ENCODE measurements around the gene RGL3. TPM values are rescaled to one million over a fixed set of nuclear protein-coding genes. Genes with fewer than 3 reads are reported as not detected.

RGL3 gene
- total and polyA plus RNA-seq, 5 experiments from 2014 or later: not detected

DNA sequence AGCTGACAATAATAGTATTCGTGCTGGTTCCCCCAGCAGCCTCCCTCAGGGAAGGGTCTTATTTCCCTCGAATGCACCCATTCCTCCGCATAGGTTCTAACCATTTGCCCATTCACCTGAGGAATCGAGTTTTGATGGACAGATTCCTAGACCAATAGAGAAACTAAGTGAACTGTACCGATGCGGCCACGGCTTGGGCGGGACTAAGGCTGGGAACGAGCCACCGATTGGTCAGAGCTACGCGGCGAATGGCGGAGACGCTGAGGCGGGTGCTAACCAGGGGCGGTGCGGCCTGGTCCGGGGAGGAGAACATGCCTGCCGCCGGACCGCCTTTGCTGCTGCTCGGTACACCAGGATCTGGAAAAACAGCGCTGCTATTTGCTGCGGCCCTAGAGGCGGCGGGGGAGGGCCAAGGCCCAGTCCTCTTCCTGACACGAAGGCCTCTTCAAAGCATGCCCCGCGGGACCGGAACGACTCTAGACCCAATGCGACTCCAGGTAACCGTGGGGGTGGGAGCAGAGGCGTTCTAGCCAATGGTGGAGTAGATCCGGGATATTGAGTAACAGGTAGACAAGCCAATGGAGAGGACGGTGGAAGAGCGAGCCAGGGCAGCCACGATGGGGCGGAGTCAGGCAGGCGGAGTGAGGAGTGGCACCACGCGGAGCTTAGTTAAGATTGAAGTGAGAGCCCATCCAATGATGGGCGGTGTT is 44.5 kb downstream of the RGL3 start, which contains the start of gene SWSAP1:
SWSAP1 (plus strand) TSS at position 234 of the 710 bp plus-strand sequence; CDS start at position 249, 15 bp downstream.
- Mint-ChIP-seq H3K27ac (no peak within 1 kb of the TSS), H3K4me1 (peaks cover 20 to 30% (median 23%) of the 10 kb centered on the region in 4 donors), H3K36me3 (peaks cover 4 to 14% (median 13%) of the 10 kb centered on the region in 3 donors), H3K4me3 (peak within 1 kb of the TSS in 5 of 10 donors; percentile 41 to 71 (median 55)), H3K9me3 (no peaks in the 10 kb centered on the region), H3K27me3 (no peaks in the 10 kb centered on the region)
- POLR2A ChIA-PET: interaction anchor here (0.5 to 3.6 kb wide), 31 partner anchors 9 to 815 kb away, joined by 3 to 40 read pairs (median 4); partner anchors contain the start of genes CCDC159, ECSIT, ELOF1 and EPOR
- ATAC-seq (peak; percentile 89 to 90), DNase-seq (peak; percentile 91 to 99 (median 97))

DNA sequence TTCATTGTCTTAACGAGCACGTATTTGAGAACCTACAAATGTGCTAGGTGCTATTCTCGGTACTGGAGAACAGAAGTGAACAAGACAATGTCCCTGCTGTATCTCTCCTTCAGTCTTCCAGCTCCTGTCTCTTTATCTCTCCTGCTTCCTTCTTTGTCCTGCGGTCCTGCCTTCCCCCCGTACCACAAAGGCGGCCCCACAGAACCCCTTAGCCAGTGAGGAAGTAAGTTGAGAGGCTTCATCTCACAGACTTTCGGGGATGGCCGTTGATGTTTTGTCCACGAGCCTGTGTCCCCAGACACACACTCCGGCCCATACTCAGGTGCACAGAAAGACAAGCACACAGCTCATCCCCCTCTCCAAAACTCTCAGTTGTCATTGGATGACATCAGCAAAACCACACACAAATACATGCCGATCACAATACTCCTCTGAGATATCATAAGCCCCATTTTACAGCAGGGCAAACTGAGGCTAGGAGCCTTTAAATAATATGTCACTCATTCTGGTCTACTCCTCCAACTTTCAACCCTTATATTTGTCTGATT is 45.2 kb downstream of the RGL3 start:
- Mint-ChIP-seq H3K4me3 (no peak overlapping the region), H3K36me3 (peaks cover 4 to 21% (median 17%) of the 10 kb centered on the region in 3 donors), H3K4me1 (peaks cover 20 to 30% (median 23%) of the 10 kb centered on the region in 4 donors), H3K27me3 (no peaks in the 10 kb centered on the region), H3K27ac (no peak overlapping the region), H3K9me3 (no peaks in the 10 kb centered on the region)
- ATAC-seq (no peak), DNase-seq (no peak)
- POLR2A ChIA-PET: interaction anchor here (0.8 to 3.6 kb wide), 17 partner anchors 9 to 288 kb away, joined by 3 to 40 read pairs (median 7); partner anchors contain the start of genes CCDC159, ECSIT, ELOF1 and EPOR

GRCh38 chr19:11373166-11373884 is 45.8 kb downstream of the RGL3 start:
- H3K9me3 Mint-ChIP-seq: no peaks in the 10 kb centered on the region
- peaks cover 4 to 27% (median 17%) of the 10 kb centered on the region in 3 donors for H3K36me3 Mint-ChIP-seq
- no peaks in the 10 kb centered on the region for H3K27me3 Mint-ChIP-seq
- DNase-seq (no peak), ATAC-seq (no peak)
- H3K4me1 Mint-ChIP-seq: peaks cover 20 to 25% (median 22%) of the 10 kb centered on the region in 4 donors
- H3K27ac Mint-ChIP-seq: peak overlapping the region in 4 of 10 donors; percentile 0 to 39 (median 18)
- POLR2A ChIA-PET: interaction anchor here (1.5 to 3.6 kb wide), 5 partner anchors 10 to 186 kb away, joined by 8 to 40 read pairs (median 15); partner anchors contain the start of genes CCDC159, ELOF1, EPOR and ODAD3
- H3K4me3 Mint-ChIP-seq: peak overlapping the region in 7 of 10 donors; percentile 30 to 71 (median 55)

GRCh38 chr19:11370744-11371143 is 48.4 kb downstream of the RGL3 start:
- ATAC-seq: no peak
- H3K27me3 Mint-ChIP-seq: no peaks in the 10 kb centered on the region
- DNase-seq: no peak
- POLR2A ChIA-PET: interaction anchor here (0.6 to 1.1 kb wide), 2 partner anchors 38 to 245 kb away, joined by 3 to 7 read pairs; no protein-coding TSS in a partner anchor
- peak overlapping the region in 1 of 10 donors; percentile 67 for H3K27ac Mint-ChIP-seq
- no peaks in the 10 kb centered on the region for H3K9me3 Mint-ChIP-seq
- H3K36me3 Mint-ChIP-seq: peaks cover 0 to 44% (median 13%) of the 10 kb centered on the region in 3 donors
- H3K4me1 Mint-ChIP-seq: peaks cover 4 to 14% (median 5%) of the 10 kb centered on the region in 4 donors
- H3K4me3 Mint-ChIP-seq: no peak overlapping the region

DNA sequence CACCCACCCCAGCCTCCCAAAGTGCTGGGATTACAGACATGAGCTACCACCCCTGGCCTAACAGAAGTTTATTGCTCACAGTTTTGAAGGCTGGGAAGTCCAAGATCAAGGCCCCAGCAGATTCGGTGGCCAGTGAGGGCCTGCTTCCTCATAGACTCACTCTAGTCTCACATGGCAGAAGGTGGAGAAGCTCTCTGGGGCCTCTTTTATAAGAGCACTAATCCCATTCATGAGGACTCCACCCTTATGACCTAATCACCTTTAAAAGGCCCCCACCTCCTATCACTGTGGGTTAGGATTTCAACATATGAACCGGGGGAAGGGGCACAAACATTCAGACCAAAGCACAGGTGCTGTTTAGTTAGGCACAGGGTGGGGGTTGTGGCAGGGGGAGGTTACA is 51.6 kb downstream of the RGL3 start:
- POLR2A ChIA-PET: no interaction called here
- Mint-ChIP-seq H3K27me3 (no peaks in the 10 kb centered on the region), H3K4me3 (no peak overlapping the region), H3K4me1 (peaks cover 0 to 6% (median 1%) of the 10 kb centered on the region in 4 donors), H3K36me3 (peaks cover 0 to 53% (median 13%) of the 10 kb centered on the region in 3 donors), H3K9me3 (no peaks in the 10 kb centered on the region), H3K27ac (no peak overlapping the region)
- no peak for ATAC-seq
- no peak for DNase-seq

DNA sequence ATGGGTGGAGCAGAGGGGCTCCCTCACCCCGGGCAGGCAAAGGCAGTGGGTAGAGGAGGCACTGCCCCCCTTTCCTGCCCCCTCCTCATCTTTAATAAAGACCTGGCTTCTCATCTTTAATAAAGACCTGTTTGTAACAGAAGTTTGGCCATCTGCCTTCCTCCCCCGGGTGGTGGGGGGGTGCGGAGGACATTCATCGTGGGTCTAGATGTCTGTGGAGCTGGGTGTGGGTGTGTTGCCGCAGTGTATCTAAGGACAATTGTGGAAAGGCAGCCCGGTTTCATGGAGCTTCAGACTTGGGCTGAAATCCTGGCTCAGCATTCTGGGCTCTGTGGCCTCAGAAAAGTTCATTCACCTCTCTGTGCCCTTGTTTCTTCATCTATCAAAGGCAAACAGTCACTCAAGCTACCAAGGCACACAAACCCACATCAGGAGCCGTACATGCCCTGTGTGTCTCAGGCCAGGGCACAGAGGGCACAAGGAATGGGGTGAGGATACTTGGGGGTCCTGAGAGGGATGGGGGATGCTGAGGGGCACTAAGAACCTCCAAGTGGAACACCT is 53.5 kb downstream of the RGL3 start:
- no peak for ATAC-seq
- H3K4me1 Mint-ChIP-seq: peaks cover 0 to under 1% (median under 1%) of the 10 kb centered on the region in 4 donors
- POLR2A ChIA-PET: no interaction called here
- H3K27ac Mint-ChIP-seq: no peak overlapping the region
- no peaks in the 10 kb centered on the region for H3K27me3 Mint-ChIP-seq
- DNase-seq: no peak
- H3K36me3 Mint-ChIP-seq: peaks cover 0 to 46% (median 6%) of the 10 kb centered on the region in 3 donors
- H3K4me3 Mint-ChIP-seq: no peak overlapping the region
- no peaks in the 10 kb centered on the region for H3K9me3 Mint-ChIP-seq

DNA sequence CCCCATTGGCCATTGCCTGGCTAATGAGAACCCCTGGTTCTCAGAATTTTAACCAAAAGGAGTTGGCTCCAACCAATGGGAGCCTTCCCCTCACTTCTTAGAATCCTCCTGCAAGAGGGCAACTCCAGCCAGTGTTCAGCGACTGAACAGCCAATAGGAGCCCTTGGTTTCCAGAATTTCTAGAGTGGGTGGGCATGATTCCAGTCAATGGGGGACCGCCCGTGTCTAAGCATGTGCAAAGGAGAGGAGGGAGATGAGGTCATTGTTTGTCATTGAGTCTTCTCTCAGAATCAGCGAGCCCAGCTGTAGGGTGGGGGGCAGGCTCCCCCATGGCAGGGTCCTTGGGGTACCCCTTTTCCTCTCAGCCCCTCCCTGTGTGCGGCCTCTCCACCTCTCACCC is 54.2 kb downstream of the RGL3 start:
- POLR2A ChIA-PET: interaction anchor here (0.6 kb wide), 1 partner anchor 639 kb away, joined by 3 read pairs; no protein-coding TSS in a partner anchor
- peaks cover 0 to 42% (median 5%) of the 10 kb centered on the region in 3 donors for H3K36me3 Mint-ChIP-seq

DNA sequence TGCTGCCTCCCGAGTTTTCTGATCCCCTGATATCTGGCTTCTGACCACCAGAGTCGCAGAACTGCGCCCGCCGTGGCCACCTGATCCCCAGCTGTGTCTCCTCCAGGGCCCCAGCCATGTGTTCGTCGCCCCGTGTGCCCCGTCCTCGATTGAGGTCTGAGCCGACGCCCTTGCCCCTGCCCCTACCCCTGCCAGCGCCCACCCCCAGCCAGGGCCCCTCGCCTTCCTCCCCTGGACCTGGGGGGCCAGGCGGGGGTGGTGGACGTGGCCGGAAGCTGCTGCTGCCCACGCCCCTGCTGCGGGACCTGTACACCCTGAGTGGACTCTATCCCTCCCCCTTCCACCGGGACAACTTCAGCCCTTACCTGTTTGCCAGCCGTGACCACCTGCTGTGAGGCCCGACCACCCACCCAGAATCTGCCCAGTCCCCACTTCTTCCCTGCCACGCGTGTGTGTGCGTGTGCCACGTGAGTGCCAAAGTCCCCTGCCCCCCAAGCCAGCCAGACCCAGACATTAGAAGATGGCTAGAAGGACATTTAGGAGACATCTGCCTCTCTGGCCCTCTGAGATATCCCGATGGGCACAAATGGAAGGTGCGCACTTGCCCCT is 54.7 kb downstream of the RGL3 start:
- no peaks in the 10 kb centered on the region for H3K9me3 Mint-ChIP-seq

More for the DNA sequence above, 54.2 kb downstream of the RGL3 start:
- DNase-seq (no peak), ATAC-seq (no peak)
- H3K4me3 Mint-ChIP-seq: no peak overlapping the region
- peak overlapping the region in 1 of 10 donors; percentile 34 for H3K27ac Mint-ChIP-seq
- no peaks in the 10 kb centered on the region for H3K4me1 Mint-ChIP-seq
- no peaks in the 10 kb centered on the region for H3K27me3 Mint-ChIP-seq
- no peaks in the 10 kb centered on the region for H3K9me3 Mint-ChIP-seq

DNA sequence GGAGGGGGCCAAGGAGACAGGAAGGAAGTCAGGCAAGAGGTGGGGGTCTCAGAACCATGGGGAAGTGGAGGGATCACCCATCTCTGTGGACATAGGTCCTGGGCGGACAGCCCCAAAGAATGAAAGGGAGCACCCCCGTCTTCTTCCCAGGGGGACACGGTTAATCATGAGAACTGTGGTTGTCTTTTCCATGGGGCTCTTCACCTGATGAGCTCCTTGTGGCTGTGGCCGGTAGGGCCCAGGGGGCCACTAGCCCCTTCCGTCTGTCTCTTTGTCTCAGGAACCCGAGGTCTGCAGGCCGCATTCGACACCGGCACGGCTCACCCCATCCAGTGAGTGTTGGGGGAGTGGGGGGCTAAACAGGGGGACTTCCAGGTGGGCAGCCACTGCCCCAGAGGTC is 55.2 kb downstream of the RGL3 start:
- Mint-ChIP-seq H3K36me3 (peaks cover 0 to 32% (median 0%) of the 10 kb centered on the region in 3 donors), H3K27ac (no peak overlapping the region), H3K27me3 (no peaks in the 10 kb centered on the region), H3K4me3 (no peak overlapping the region), H3K9me3 (no peaks in the 10 kb centered on the region), H3K4me1 (no peaks in the 10 kb centered on the region)
- ATAC-seq: no peak
- no peak for DNase-seq
- POLR2A ChIA-PET: no interaction called here

More for the DNA sequence above, 54.7 kb downstream of the RGL3 start:
- H3K4me3 Mint-ChIP-seq: no peak overlapping the region
- H3K36me3 Mint-ChIP-seq: peaks cover 0 to 37% (median 3%) of the 10 kb centered on the region in 3 donors
- no peaks in the 10 kb centered on the region for H3K27me3 Mint-ChIP-seq
- no peak for DNase-seq
- POLR2A ChIA-PET: interaction anchor here (0.6 kb wide), 1 partner anchor 639 kb away, joined by 3 read pairs; no protein-coding TSS in a partner anchor
- ATAC-seq: no peak
- H3K27ac Mint-ChIP-seq: peak overlapping the region in 1 of 10 donors; percentile 34
- H3K4me1 Mint-ChIP-seq: no peaks in the 10 kb centered on the region

- no peak for DNase-seq
- no peak for ATAC-seq
- Mint-ChIP-seq H3K9me3 (no peaks in the 10 kb centered on the region), H3K27ac (no peak overlapping the region), H3K4me1 (peaks cover 0 to 3% (median 0%) of the 10 kb centered on the region in 4 donors), H3K4me3 (no peak overlapping the region), H3K36me3 (peaks cover 0 to 18% (median 0%) of the 10 kb centered on the region in 3 donors), H3K27me3 (peaks cover 0 to 3% (median 0%) of the 10 kb centered on the region in 5 donors)
- POLR2A ChIA-PET: interaction anchor here (0.7 to 2.4 kb wide), 2 partner anchors 15 to 21 kb away, joined by 3 to 6 read pairs; partner anchors contain the start of genes CCDC159 and TMEM205
These were observed 57.1 kb downstream of the RGL3 start for GRCh38 chr19:11361771-11362731.

Measured in naive thymus-derived CD8-positive, alpha-beta T cell (primary cell).